DMS153 treated with DMSO at 0.1 percent for 48 hours (cell line): ENCODE results near the gene SECISBP2L.
"Not testable (repeated sequence)": the region's sequence is repeated elsewhere in the genome, so short reads cannot be mapped to it uniquely, and the experiment has no call there.

Experiments used
- DNase-seq: peaks from one replicate; lab custom pipeline; 2025; ENCODE audit not compliant: unreplicated experiment; lab: John Stamatoyannopoulos, UW

Gene SECISBP2L

GRCh38 chr15:49015896-49016295 lies 30.4 kb downstream of the SECISBP2L start:
- no peak for DNase-seq

GRCh38 chr15:48999314-48999713 lies 46.9 kb downstream of the SECISBP2L start:
- DNase-seq = no peak

GRCh38 chr15:48996276-48996675 lies 50.0 kb downstream of the SECISBP2L start:
- no peak for DNase-seq

- no peak for DNase-seq
Observed at GRCh38 chr15:48993380-48993779, 52.9 kb downstream of the SECISBP2L start.

- no peak for DNase-seq
Observed at GRCh38 chr15:48992545-48992944, 53.7 kb downstream of the SECISBP2L start.

- DNase-seq = no peak
Observed at GRCh38 chr15:48992096-48992495, 54.1 kb downstream of the SECISBP2L start.

GRCh38 chr15:48989170-48989569 lies 57.1 kb downstream of the SECISBP2L start:
- DNase-seq = no peak

- DNase-seq = no peak
Observed at GRCh38 chr15:48987142-48987541, 59.1 kb downstream of the SECISBP2L start.

- no peak for DNase-seq
Observed at GRCh38 chr15:48986240-48986639, 60.0 kb downstream of the SECISBP2L start.

- DNase-seq = no peak
Observed at GRCh38 chr15:48985516-48985915, 60.7 kb downstream of the SECISBP2L start.

GRCh38 chr15:48984811-48985352 lies 61.4 kb downstream of the SECISBP2L start:
- DNase-seq = no peak

GRCh38 chr15:48984021-48984710 lies 62.1 kb downstream of the SECISBP2L start:
- DNase-seq = no peak

- DNase-seq = no peak
Observed at GRCh38 chr15:48983300-48983699, 62.9 kb downstream of the SECISBP2L start.

- no peak for DNase-seq
Observed at GRCh38 chr15:48981941-48982340, 64.3 kb downstream of the SECISBP2L start.

GRCh38 chr15:48978638-48979037 lies 67.6 kb downstream of the SECISBP2L start:
- no peak for DNase-seq

GRCh38 chr15:48976444-48977088 lies 69.7 kb downstream of the SECISBP2L start:
- no peak for DNase-seq

- DNase-seq = peak; percentile 10
Observed at GRCh38 chr15:48975472-48976419, 70.5 kb downstream of the SECISBP2L start.

GRCh38 chr15:48974882-48975281 lies 71.4 kb downstream of the SECISBP2L start:
- no peak for DNase-seq

- no peak for DNase-seq
Observed at GRCh38 chr15:48972750-48973503, 73.3 kb downstream of the SECISBP2L start.

GRCh38 chr15:48970926-48971325 lies 75.3 kb downstream of the SECISBP2L start:
- DNase-seq = not testable (repeated sequence)

- DNase-seq = no peak
Observed at GRCh38 chr15:48968066-48968465, 78.2 kb downstream of the SECISBP2L start.
